Measurements from ENCODE around the gene KLK14. TPM values are rescaled to one million over a fixed set of nuclear protein-coding genes. Genes with fewer than 3 reads are reported as not detected.

Gene KLK14
- total RNA-seq, 3 donors from 2014 or later, result 0.79 to 1.4 (median 1.2) TPM

DNA sequence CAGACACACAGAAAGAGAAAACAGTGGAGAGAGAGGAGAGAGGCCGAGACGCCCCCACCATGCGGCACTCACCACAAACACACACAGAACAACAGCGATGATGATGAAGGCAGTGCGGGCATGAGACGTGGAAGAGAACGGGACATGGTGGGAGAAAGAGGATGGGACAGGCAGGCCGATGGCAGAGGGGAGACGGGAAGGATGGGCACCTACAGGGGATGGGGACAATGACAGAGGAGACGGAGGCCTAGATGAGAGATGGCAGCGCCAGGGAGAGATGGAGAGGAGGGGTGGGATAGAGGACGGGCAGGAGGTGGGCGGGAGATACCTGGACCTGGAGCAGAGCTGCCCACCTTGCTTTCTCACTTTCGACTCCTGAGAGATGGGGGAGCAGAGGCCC is 1.1 kb upstream of the KLK14 start:
- peaks cover 8% of the 10 kb centered on the region for H3K27me3 Mint-ChIP-seq (ENCODE audit: low read depth)

DNA sequence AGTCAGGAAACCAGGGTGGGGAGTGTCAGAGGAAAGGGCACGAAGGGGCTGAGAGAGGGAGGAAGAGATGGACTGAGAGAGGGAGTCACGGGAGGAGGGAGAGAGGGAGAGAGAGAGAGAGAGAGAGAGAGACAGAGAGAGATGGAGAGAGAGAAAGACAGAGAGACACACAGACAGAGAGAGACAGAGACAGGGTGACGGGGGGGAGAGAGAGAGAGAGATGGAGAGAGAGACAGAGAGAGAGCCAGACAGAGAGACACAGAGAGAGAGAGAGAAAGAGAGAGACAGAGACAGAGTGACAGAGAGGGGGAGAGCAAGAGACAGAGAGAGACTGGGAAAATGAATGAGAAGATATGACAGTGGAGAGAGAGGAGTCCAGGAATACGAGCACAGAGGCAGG is 494 bp upstream of the KLK14 start:
- ATAC-seq, result no peak
- peaks cover 4% of the 10 kb centered on the region for H3K36me3 Mint-ChIP-seq (ENCODE audit: insufficient read depth)
- DNase-seq, result no peak
- peaks cover 8% of the 10 kb centered on the region for H3K27me3 Mint-ChIP-seq (ENCODE audit: low read depth)
- no peak overlapping the region for H3K4me3 Mint-ChIP-seq
- H3K4me1 Mint-ChIP-seq (ENCODE audit: low read depth), result no peaks in the 10 kb centered on the region
- H3K9me3 Mint-ChIP-seq, result no peaks in the 10 kb centered on the region

More for the DNA sequence above, 1.1 kb upstream of the KLK14 start:
- ATAC-seq, result no peak
- no peak for DNase-seq
- Mint-ChIP-seq H3K4me1 (ENCODE audit: low read depth) (no peaks in the 10 kb centered on the region), H3K36me3 (ENCODE audit: insufficient read depth) (peaks cover 4% of the 10 kb centered on the region), H3K4me3 (no peak overlapping the region), H3K9me3 (no peaks in the 10 kb centered on the region)

DNA sequence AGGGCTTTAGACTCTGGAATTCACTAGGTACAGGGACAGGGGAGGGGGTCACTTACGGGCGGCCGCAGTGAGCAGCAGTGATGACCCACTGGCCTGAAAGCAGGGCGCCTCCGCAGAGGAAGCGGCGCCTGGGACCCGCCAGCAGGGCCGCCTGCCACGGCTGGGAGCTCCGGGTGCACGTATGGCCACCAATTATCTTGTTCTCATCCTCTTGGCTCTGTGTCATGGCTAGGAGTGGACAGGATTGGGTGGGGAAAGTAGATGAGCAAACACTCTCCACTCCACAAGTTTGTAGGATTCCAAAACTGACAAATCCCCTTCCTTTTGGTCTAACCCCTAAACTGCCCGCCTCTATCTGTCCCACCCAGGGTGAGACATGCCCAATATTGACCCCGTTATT is 1.2 kb downstream of the KLK14 start:
- no peak for DNase-seq
- ATAC-seq, result no peak
- Mint-ChIP-seq H3K27me3 (ENCODE audit: low read depth) (peaks cover 8% of the 10 kb centered on the region), H3K36me3 (ENCODE audit: insufficient read depth) (peaks cover 1% of the 10 kb centered on the region), H3K4me1 (ENCODE audit: low read depth) (no peaks in the 10 kb centered on the region), H3K9me3 (no peaks in the 10 kb centered on the region), H3K4me3 (no peak overlapping the region)

DNA sequence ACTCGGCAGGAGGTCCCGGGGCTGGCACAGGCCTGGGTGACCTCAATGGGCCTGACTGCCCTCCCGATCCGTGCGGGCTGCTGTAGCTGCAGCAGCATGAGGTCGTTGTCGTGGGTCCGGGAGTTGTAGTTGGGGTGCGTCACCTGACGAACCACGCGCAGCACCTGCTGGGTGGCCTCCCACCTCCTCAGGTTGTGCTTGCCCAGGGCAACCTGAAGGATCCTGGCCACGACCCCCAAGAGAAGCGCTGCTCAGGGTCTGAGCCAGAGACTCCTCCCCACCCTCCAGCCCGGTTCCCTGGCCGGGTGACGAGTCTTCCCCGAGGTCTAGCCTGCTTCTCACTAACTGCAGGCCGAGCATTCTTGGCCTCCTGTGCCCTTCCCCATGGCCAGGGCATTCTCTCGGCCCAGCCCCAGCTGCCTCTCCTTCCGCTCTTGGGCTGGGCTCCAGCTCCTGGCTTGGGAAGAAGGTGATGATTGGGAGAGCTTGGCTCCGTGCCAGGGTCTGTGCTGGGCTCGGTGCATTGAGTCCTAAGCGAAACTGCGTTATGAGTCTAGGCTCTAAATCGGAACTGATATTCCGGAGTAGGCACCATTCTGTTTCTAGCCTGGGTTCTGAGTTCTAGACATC is 3.1 kb downstream of the KLK14 start:
- no peaks in the 10 kb centered on the region for H3K4me1 Mint-ChIP-seq (ENCODE audit: low read depth)
- no peaks in the 10 kb centered on the region for H3K9me3 Mint-ChIP-seq
- no peak for ATAC-seq
- peaks cover 1% of the 10 kb centered on the region for H3K36me3 Mint-ChIP-seq (ENCODE audit: insufficient read depth)
- peaks cover 8% of the 10 kb centered on the region for H3K27me3 Mint-ChIP-seq (ENCODE audit: low read depth)
- DNase-seq, result no peak
- H3K4me3 Mint-ChIP-seq, result no peak overlapping the region

DNA sequence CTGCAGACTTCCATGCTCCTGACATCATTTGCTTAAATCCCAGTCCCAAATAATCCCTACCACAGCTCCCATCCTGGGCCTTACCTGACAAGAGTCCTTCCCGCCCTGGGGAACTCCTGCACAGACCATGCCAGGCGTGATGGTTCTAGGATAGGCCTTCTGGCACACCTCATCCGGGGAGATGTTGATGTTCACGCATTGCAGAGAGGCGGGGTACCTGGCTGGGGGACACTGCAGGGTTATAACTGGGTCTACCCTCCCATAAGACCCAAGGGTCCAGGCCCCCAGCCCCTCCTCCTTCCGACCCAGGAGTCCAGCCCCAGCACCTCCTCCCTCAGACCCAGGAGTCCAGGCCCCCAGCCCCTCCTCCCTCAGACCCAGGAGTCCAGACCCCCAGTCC is 4.0 kb downstream of the KLK14 start:
- peaks cover 11% of the 10 kb centered on the region for H3K27me3 Mint-ChIP-seq (ENCODE audit: low read depth)
- H3K4me1 Mint-ChIP-seq (ENCODE audit: low read depth), result no peaks in the 10 kb centered on the region
- H3K36me3 Mint-ChIP-seq (ENCODE audit: insufficient read depth), result peaks cover 1% of the 10 kb centered on the region
- no peak for ATAC-seq
- DNase-seq, result no peak
- peaks cover 7% of the 10 kb centered on the region for H3K9me3 Mint-ChIP-seq
- no peak overlapping the region for H3K4me3 Mint-ChIP-seq

DNA sequence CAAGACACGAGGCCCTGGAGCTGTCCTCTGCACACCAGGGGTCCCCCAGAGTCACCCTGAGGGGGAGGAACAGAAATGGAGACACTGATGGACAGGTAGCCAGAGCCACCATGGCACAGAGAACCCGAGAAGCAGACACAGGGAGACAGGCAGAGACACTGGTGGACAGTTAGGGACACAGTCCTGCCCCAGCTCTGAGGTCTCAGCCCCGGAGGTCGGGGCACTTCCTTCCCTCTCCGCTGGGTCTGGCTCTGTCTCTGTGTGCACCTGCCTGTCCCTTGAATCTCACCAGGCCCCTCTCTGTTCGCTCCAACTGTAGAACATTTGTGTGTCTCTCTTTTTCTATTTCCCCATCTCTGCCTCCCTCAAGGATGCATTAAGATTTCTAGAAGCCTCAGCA is 4.6 kb downstream of the KLK14 start:
- Mint-ChIP-seq H3K27me3 (ENCODE audit: low read depth) (peaks cover 4% of the 10 kb centered on the region), H3K36me3 (ENCODE audit: insufficient read depth) (no peaks in the 10 kb centered on the region), H3K9me3 (peaks cover 12% of the 10 kb centered on the region), H3K4me3 (no peak overlapping the region), H3K4me1 (ENCODE audit: low read depth) (no peaks in the 10 kb centered on the region)
- no peak for ATAC-seq
- DNase-seq, result no peak

DNA sequence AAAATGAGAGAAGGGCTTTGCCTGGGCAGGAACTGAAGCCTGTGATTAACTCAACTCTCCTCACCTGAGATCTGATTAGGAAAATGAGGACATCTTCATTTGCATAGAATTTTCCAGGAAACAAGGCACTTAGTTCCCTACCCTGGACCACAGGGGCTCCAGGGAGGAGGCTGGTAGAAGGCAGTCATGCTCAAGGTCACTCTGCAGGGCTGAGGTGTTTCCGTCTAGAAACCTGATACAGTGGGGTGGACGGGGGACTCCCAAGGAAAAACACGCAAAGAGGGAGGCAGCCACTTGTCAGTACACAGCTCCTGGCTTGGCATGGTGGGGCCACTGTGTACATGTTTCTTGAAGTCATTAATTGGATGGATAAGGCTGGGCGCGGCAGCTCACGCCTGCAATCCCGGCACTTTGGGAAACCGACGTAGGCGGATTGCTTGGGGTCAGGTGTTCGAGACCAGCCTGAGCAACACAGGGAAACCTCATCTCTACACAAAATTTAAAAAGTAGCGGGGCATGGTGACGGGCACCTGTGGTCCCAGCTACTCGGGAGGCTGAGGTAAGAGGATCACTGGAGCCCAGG is 6.0 kb downstream of the KLK14 start:
- DNase-seq (no peak), ATAC-seq (no peak)
- Mint-ChIP-seq H3K27me3 (ENCODE audit: low read depth) (peaks cover 4% of the 10 kb centered on the region), H3K4me3 (no peak overlapping the region), H3K9me3 (peaks cover 12% of the 10 kb centered on the region), H3K36me3 (ENCODE audit: insufficient read depth) (no peaks in the 10 kb centered on the region), H3K4me1 (ENCODE audit: low read depth) (no peaks in the 10 kb centered on the region)

DNA sequence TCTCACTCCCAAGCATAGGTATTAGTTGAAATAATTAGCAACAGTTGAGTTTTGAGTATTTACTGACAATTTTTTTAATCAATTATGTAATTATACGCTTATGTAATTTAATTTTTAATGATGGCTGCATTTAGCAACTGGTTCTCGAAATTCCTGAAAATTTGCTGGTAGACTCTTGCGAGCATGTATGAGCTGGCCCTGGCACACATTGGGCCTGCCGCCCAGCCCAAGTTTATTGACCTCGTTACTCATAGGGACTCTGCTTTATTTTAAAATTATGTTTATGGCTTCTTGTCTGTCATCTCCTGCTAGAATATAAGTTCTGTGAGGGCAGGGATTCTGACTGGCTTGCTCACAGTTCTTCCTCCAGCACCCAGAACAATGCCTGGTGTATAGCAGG is 6.7 kb downstream of the KLK14 start:
- Mint-ChIP-seq H3K9me3 (peaks cover 12% of the 10 kb centered on the region), H3K4me1 (ENCODE audit: low read depth) (no peaks in the 10 kb centered on the region), H3K36me3 (ENCODE audit: insufficient read depth) (no peaks in the 10 kb centered on the region), H3K4me3 (no peak overlapping the region), H3K27me3 (ENCODE audit: low read depth) (peaks cover 4% of the 10 kb centered on the region)
- ATAC-seq (no peak), DNase-seq (no peak)

DNA sequence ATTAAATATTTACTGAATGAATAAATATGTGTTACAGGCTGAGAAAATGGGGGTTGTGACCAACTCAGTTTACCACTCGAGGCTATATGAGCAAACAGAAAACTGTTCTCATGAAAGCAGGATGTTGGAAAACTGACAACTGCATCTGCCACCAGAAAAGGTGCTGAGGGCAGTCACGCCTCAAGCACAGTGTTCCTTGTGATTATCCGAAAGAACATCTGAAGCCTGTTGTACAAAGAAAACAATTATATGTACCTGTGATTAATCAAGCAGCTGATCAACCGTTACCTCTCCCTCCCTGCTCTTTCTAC is 11.6 kb downstream of the KLK14 start:
- H3K4me3 Mint-ChIP-seq, result no peak overlapping the region
- no peaks in the 10 kb centered on the region for H3K36me3 Mint-ChIP-seq (ENCODE audit: insufficient read depth)
- H3K4me1 Mint-ChIP-seq (ENCODE audit: low read depth), result no peaks in the 10 kb centered on the region
- peaks cover 23% of the 10 kb centered on the region for H3K27me3 Mint-ChIP-seq (ENCODE audit: low read depth)
- DNase-seq (no peak), ATAC-seq (no peak)
- H3K9me3 Mint-ChIP-seq, result peaks cover 12% of the 10 kb centered on the region

DNA sequence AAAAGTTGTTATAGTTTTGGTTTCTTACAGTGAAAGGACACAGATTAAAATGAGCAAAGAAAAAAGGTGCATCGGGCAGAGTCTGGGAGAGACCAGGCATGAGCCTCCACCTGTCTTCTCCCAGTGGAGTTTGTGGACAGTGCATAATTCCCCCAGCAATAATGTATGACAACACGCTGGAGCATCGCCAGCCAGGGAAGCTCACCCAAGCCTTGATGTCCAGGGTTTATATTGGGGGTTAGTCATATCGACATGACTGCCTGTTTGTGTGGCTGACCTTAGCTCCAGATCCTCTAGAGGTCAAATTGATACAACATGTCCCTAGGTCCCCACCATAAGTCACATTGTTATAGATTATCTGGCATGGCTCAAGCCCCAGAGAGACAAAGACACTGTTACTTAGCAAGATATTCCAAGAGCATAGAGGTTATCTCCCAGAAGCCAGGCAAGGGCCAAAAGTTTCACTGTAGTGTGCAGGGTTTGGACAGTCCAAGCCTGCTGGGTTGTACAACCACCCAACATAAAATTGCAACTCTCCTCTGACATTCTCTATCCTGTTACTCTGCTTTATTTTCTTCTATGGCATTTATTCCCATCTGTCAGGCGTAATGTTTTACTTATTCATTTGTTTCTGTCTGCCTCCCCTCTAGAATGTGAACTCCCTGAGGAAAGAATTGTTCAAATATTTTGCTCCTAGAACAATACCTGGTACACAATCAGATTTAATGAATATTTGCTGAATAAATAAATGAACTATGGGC is 12.2 kb downstream of the KLK14 start:
- no peak overlapping the region for H3K4me3 Mint-ChIP-seq
- no peak for DNase-seq
- H3K36me3 Mint-ChIP-seq (ENCODE audit: insufficient read depth), result no peaks in the 10 kb centered on the region
- no peak for ATAC-seq
- no peaks in the 10 kb centered on the region for H3K4me1 Mint-ChIP-seq (ENCODE audit: low read depth)
- peaks cover 12% of the 10 kb centered on the region for H3K9me3 Mint-ChIP-seq
- H3K27me3 Mint-ChIP-seq (ENCODE audit: low read depth), result peaks cover 26% of the 10 kb centered on the region

DNA sequence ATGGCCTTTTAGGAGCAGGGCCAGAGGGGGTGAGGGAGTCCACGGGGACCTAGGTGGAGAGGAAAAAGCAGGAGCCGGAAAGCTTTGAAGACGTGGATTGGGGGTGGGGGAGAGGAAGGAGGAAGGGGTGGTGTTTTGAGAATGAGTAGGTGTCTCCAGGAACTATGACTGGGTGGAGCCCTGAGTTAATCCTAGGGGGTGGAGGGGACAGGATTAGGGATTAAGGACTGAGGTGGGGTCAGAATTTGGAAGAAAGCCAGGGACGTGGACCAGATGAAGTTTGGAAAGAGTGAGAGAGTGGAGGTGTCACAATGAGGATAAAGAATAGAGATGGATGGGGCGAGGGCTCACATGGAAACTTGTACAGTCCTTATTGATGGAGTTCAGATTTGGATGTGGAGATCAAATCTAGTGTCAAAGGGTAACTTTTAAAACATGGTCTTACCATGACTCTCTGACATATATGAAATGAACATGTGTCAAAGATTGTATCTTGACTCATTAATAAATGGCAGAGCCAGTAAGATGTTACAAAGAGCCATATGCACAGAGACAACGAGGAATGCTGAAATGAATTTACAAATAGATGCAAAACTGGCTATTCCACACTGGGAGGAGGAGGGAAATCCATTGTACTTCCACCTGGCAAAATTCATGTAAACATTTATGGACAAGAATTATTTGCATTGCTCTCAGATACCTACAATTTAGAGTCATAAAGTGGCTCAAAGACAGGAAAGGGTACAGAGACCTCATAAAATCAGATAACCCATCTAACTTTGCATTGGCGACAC is 16.1 kb downstream of the KLK14 start:
- no peak for DNase-seq
- no peak for ATAC-seq
- Mint-ChIP-seq H3K36me3 (ENCODE audit: insufficient read depth) (no peaks in the 10 kb centered on the region), H3K4me3 (no peak overlapping the region), H3K4me1 (ENCODE audit: low read depth) (peaks cover 3% of the 10 kb centered on the region), H3K27me3 (ENCODE audit: low read depth) (peaks cover 47% of the 10 kb centered on the region), H3K9me3 (no peaks in the 10 kb centered on the region)

DNA sequence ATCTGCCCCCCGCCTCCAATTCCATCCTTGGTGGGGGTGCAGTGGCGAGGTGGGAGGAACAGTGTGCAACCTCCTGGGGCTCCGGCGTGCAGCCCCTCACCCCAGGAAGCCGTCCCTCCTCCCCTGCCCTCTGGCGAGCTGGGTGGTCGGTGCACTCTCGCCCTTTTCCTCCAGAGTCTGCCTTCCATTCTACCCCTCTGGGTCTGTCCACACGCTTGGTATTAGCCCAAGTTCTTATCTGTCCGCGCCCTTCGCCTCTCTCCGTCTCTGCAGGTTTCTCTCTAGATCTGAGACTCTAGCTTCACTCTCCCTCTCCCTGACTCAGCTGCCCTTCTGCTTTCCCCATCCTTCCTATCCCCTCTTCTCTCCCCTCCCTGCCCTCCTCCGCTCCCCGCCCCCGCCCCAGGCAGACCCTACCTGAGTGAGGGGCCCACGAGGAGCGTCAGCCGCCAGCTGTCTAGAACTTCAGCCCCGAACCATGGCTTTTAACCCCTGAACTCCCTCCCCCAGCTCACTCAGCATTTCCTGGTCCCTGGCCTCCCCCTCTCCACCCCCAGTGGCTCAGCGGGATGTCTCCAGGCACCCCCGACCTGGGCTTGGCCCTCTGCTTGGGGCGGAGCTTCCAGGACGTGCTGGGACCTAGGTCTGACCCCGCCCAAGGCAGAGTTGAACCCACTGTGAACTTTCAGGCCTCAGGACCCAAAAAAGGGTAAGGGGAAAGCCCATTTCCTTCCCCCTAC is 17.3 kb downstream of the KLK14 start:
- Mint-ChIP-seq H3K27me3 (ENCODE audit: low read depth) (peaks cover 56% of the 10 kb centered on the region), H3K9me3 (no peaks in the 10 kb centered on the region), H3K4me1 (ENCODE audit: low read depth) (peaks cover 3% of the 10 kb centered on the region), H3K4me3 (no peak overlapping the region), H3K36me3 (ENCODE audit: insufficient read depth) (no peaks in the 10 kb centered on the region)
- no peak for DNase-seq
- ATAC-seq, result no peak

DNA sequence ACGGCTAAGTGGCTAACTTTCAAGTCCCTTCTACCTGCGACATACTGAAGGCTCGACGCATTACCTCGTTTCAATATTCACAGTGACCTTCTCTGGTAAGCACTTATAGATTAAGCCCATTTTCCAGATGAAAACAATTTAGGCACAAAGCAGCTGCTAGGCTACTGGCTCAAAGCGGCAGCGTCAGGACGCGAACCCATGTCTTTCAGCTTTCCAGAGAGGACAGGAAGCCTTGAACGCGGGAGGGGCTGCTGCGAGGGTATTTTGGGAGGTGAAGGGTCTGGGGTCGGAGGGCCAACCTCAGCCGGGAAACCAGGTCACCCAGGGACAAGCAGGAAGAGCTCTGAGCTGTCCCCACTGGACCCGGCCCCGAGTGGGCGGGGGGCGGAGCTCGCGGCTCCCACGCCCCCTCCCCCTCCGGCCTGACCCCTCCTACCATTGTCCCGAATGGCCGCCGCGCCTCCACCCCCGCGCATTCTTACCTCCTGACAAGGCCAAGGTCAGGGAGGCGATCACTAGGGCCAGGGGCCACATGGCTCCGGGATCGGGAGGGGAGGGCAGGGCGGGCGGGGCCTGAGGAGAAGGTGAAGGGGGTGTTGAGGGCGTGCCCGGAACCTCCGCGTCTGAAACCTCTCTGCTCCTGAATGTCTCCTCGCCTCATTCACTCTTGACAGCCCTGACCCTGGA is 18.0 kb downstream of the KLK14 start, which contains the start of gene KLK13:
TSS of gene KLK13 (minus strand) at position 559 of the 687 bp plus-strand sequence. CDS start at position 534, 25 bp downstream.
- Mint-ChIP-seq H3K9me3 (no peaks in the 10 kb centered on the region), H3K4me1 (ENCODE audit: low read depth) (peaks cover 3% of the 10 kb centered on the region), H3K4me3 (no peak within 1 kb of the TSS), H3K27me3 (ENCODE audit: low read depth) (peaks cover 56% of the 10 kb centered on the region), H3K36me3 (ENCODE audit: insufficient read depth) (no peaks in the 10 kb centered on the region)
- DNase-seq (no peak), ATAC-seq (no peak)
